Fibroblast of villous mesenchyme (primary cell): ENCODE measurements around the gene C1orf21. TPM values are rescaled to one million over a fixed set of nuclear protein-coding genes. Genes with fewer than 3 reads are reported as not detected.

Source experiments
- DNase-seq: peaks from one replicate; pipeline ENCODE4 v3.0.0-alpha.2; 2010; ENCODE audit warnings: low read depth
- H3K4me3 ChIP-seq: 2 replicates; pipeline ENCODE4 v1.5.1; 2011; ENCODE audit warnings: low read depth, mild to moderate bottlenecking, low read length
- total RNA-seq: library from RNA; depleted of rRNA; stranded (reverse); fragments of >200 nt; gene quantifications from 2 replicates; pipeline ENCODE4 v1.2.3, GENCODE V29; 2012
- TF ChIP-seq, protein P1 (sequence below): IDR thresholded peaks from 2 replicates; pipeline ENCODE4 v1.5.1; 2012; ENCODE audit warnings: low read depth, mild to moderate bottlenecking, low read length; ENCODE audit not compliant: insufficient read depth

C1orf21 gene
- total RNA-seq, 1 donor = 3.5 TPM

DNA sequence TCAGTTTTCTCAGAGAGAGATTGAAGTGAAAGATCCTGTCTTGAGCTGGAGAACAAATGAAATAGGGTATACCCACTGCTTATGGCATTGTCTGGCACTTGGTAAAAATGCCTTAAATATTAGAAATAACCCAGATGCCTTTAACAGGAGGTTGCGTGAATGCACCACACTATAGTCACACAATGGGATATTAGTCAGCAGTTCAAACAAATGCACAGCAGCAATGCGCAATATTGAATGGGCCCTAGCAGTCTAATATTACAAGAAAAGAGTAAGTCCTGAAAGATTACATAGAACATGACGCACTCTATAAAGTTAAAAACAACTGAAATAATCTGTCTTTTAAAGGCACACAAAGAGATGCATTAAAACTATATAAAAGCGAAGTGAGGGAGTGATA is 206.8 kb downstream of the C1orf21 start:
- DNase-seq = no peak
- no peak overlapping the region for H3K4me3 ChIP-seq
- TF ChIP-seq, protein P1, sequence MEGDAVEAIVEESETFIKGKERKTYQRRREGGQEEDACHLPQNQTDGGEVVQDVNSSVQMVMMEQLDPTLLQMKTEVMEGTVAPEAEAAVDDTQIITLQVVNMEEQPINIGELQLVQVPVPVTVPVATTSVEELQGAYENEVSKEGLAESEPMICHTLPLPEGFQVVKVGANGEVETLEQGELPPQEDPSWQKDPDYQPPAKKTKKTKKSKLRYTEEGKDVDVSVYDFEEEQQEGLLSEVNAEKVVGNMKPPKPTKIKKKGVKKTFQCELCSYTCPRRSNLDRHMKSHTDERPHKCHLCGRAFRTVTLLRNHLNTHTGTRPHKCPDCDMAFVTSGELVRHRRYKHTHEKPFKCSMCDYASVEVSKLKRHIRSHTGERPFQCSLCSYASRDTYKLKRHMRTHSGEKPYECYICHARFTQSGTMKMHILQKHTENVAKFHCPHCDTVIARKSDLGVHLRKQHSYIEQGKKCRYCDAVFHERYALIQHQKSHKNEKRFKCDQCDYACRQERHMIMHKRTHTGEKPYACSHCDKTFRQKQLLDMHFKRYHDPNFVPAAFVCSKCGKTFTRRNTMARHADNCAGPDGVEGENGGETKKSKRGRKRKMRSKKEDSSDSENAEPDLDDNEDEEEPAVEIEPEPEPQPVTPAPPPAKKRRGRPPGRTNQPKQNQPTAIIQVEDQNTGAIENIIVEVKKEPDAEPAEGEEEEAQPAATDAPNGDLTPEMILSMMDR = no peak

DNA sequence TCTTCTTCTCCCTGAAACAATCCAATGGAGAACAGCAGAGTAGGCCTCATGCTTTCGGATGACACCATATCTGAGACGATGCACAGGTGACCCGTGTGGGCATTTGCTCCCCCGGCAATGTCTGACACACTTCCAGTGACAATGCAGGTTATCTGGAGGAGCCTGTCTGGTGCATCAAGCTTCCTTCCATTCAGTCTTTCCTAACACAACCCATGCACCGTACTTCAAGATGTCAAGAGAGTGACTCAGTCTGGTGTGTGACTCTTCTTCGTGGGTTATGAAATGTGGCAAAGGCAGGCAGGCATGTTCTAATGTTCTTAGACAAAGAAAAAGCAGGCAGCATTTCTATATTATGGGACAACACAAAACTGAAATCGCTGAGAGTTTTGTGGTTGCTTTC is 208.8 kb downstream of the C1orf21 start:
- no peak overlapping the region for H3K4me3 ChIP-seq
- TF ChIP-seq, protein P1 = no peak
- peak; percentile 67 for DNase-seq

- TF ChIP-seq, protein P1 = peak; percentile 25
- no peak overlapping the region for H3K4me3 ChIP-seq
- DNase-seq = no peak
Measured at GRCh38 chr1:184596950-184597645, 210.3 kb downstream of the C1orf21 start.

DNA sequence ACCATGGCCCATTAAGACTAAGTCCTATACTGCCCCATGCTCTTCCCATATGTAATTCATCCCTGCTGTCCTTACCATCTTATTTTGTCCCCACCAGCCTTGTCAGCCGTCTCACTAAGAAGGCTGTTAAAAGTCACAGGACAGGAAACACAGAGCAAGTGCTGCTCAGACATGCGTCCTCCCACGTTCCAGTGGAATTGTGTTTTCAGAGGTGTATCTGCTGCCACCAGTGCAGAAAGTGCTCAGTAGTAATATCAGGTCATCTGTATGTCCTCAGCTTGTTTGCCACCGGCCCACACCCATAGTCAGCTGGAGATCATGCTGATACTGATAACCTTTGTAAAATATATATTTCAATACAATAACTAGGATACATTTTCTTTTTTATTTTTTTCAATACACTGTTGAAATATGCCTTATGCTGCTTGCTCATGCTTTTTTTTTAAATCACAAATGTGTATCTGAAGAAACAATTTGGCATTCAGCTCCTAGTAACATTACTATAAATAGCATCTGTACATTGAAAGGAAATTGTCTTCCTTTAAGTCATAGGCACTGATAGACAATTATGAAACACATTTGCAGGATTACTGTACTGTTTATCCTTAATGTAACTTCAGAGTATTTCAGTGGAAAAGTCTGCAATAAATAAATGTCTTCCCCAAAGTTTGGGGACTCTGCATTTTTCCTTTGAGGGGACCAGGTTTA is 211.0 kb downstream of the C1orf21 start:
- TF ChIP-seq, protein P1 = no peak
- DNase-seq = peak; percentile 38
- H3K4me3 ChIP-seq = no peak overlapping the region

DNA sequence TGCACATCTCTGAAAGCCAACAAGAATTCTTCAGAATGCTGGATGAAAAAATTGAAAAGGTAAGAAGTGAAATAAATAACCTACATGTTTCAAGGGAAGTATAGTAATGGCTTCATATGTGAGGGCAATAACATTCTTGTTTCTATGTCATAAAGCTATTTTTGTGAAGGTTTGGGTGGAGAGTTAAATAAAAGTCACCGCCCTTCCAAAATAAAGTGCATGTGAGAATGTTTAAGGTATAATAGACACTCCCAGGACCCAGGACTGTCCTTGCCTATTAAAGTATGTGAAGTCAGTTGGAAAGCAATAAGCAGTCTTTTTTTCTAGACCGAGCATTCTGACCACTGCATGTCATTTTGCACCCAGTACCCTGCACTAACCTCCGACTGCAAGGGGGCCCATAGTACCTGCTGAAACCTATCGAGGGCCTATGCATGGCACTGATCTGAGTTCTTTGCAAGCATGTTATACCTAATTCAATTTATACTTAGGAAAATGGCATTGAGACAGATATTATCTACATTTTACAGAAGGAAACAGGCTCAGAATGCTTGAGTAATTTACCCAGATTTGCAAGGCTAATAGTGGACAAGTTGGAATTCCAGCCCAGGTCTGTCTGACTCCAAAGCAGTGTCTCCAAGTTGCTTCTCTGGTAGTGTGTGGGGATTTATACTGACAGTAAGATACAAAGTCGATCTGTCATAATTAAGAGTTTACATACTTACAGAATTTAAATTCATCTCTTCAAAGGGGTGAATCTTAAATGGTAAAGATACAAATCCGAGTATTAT is 211.8 kb downstream of the C1orf21 start:
- TF ChIP-seq, protein P1 = no peak
- no peak for DNase-seq

GRCh38 chr1:184604152-184604900 is 217.5 kb downstream of the C1orf21 start:
- TF ChIP-seq, protein P1 = no peak
- DNase-seq = no peak
- H3K4me3 ChIP-seq = no peak overlapping the region

More for the DNA sequence above, 211.8 kb downstream of the C1orf21 start:
- no peak overlapping the region for H3K4me3 ChIP-seq
